Activated effector memory CD4-positive, alpha-beta T cell treated with Interleukin-2 at 50 U/mL for 16 hours (primary cell): ENCODE measurements around the gene GNAQ.
"Not testable (repeated sequence)": the region's sequence is repeated elsewhere in the genome, so short reads cannot be mapped to it uniquely, and the experiment has no call there.

Source experiments
- DNase-seq: peaks from one replicate; pipeline ENCODE4 v3.0.0-alpha.2; 2020

The GNAQ gene

DNA sequence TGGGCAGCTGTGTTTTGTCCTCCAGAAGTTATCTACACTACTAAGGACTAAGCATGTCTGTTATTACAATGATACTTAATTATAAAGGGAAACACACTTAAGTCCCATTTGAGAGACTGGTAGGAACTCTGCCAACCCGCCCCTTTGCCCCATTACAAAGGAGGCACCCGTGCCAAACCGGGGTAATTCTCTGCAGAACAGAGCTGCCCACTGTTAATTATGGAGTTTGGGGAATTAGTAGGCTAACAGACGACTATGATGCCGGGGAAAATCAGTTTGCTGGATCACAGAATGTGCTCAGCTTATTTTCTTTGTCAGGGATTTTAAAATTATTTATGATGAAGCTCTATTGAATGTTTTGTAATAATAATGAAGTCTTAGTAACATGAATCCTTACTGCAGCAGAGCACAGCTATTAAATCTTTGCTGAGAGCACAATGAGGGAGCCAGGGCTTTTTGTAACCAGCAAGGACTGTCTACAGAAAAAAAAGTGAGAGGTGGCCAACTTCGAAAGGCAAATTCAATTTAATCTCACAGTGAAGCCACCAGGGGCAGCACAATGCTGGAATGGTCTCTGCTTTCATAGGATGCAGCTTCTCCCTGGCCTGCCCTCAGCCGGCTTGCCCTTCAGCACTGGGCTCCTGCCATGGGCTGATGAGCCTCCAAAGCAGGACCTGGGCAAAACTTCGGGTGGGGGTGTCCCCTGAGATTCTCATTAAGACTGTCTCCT, 134.5 kb downstream of the GNAQ start:
- no peak for DNase-seq

DNA sequence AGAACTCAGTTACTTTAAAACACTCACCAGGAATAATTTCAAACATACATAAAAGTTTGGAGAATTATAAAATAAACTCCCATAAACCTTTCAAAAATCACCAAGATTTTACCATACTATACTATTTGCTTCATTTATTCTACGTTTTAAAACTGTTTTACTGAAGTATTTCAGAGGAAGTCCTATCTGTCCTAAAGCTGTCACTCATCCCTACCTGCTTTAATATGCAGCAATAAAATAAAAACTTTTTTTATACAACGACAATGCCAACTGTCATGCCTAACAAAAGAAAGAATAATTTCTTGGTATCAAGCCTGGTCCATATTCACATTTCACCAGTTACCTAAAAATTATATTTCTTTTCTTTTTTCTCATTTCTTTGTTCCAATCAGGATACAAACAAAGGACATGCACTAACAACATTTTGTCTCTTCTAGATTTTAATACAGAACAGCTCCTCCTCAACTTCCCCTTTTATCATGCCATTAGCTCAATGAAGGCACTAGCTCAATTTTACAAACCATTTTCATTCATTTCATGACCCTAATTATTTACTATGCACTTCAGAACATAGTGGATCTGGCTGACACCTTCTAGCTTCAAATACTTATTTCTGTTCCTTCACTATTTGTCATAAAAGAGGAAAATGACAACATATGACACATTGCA, 135.2 kb downstream of the GNAQ start:
- DNase-seq: no peak

DNA sequence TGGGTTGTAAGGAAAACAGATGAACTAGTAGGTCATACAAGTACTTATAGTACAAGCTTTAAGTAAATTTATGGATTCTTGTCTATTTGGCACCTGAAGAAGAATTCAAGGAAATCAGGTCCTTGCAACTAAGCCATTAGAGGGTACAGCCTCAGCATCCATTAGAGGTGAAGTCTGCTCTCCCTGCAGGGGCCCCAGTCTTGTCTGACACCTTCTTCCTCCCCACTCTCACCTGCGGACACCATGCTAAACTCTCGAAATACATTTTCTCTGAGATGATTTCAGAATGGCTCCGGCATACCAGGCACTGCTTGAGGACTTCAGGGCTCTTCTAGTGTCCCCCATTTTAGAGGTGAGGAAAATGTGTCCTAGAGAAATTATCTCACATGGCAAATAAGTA, 137.9 kb downstream of the GNAQ start:
- DNase-seq: no peak

DNA sequence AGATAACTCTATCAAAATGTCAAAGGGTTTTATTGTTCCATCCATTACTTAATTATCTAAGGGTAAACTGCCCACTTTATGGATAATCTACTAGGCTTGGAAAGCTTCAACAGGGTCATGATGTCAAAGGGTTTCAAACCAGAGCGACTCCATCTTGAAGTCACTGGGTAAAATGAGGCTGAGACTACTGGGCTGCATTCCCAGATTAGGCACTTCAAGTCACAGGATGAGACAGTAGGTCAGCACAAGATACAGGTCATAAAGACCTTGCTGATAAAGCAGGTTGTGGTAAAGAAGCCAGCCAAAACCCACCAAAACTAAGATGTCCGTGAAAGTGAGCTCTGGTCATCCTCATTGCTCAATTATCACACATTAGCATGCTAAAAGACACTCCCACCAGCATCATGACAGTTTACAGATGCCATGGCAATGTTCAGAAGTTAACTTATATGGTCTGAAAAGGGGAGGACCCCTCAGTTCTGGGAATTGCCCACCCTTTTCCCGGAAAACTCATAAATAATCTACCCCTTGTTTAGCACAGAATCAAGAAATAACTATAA, 138.6 kb downstream of the GNAQ start:
- no peak for DNase-seq

DNA sequence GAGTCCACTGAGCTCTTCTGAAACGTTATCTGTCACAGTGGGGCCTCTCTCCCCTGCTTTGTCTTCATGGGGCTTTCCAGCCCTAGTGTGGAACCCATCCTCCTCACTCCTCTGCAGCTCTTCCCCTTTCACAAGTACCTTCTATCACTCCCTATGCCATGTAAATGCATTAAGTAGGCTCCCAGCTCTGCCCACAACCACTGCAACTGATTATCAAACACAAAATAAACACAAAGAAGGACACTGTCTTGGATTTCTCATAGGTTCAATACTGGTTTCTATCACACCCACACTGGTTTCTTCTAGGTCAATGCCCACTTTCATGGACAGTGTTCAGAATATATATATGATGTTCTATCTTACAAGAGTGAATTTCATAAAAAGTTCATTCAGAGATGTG, 139.4 kb downstream of the GNAQ start:
- DNase-seq: no peak

DNA sequence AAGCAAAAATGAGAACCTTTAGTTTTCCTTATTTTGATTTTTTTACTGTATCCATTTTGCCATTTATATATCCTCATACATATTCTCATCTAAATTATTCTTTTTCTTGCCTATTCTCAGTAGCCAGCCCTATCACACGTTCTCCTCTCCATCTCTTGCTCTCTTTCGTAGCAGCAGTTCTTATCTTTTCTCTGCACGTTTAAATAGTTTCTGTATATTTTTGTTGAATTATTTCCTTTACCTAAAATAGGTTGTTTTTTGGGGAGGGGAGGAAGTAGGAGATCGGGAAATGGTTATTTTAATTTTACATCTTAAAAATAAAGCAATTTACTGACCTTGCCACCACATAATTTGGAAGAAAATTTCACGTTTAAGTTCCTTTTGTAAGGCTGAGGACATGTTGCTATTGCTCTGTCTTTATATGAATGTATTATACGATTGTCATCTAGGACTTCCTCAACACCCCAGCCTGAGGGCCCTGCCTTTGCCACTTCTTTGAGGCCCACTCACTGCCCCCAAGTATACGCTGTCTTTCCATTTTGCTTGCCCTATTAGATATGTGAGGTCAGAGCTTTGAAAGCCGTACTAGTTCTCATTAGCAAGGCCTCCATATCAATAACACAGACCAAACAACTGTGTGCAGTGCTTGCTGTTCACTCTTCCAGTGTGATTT, 140.3 kb downstream of the GNAQ start:
- DNase-seq: no peak

DNA sequence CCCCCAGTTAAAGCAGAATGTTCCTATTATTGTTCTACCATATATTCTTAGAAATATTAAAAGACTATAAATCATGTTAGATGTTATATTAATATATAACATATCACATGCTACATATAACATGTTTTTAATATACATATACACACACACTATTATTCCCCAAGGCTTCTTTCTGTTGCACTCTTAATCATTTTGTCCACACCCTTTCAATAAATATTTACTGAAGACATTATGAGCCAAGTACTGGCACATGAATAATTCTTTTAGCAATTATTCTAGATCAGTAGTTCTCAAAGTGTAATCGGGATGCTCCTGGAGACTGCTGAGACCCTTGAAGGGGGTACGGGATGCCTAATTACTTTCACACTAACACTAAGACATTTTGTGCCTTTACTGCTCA, 143.9 kb downstream of the GNAQ start:
- DNase-seq: no peak

DNA sequence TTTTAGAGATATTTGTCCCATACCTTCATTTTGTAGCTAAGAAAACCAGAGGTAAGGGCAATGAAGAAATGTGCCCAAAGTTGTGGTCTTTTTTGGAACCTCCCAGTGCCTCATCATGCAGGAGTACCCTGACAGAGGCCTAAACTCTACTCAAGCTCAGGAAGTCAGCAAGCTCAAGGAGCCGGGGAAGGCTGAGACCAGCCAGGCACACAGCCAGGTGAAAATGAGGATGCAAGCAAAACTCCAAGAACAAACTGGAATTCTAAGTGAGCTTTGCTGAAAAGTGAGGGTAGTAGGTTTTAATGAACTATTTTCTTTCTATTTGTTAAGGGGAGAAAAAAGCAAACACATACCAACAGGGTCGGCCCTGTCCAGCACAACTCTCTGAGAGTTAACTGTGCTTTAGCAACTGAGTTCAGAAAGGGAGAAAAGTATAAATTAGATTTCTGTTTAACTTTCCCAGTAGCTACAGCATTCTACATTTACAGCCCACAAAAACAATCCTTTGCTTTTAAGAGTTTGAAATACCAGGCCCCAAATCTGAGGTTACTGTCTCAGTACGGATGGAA, 146.4 kb downstream of the GNAQ start:
- no peak for DNase-seq

DNA sequence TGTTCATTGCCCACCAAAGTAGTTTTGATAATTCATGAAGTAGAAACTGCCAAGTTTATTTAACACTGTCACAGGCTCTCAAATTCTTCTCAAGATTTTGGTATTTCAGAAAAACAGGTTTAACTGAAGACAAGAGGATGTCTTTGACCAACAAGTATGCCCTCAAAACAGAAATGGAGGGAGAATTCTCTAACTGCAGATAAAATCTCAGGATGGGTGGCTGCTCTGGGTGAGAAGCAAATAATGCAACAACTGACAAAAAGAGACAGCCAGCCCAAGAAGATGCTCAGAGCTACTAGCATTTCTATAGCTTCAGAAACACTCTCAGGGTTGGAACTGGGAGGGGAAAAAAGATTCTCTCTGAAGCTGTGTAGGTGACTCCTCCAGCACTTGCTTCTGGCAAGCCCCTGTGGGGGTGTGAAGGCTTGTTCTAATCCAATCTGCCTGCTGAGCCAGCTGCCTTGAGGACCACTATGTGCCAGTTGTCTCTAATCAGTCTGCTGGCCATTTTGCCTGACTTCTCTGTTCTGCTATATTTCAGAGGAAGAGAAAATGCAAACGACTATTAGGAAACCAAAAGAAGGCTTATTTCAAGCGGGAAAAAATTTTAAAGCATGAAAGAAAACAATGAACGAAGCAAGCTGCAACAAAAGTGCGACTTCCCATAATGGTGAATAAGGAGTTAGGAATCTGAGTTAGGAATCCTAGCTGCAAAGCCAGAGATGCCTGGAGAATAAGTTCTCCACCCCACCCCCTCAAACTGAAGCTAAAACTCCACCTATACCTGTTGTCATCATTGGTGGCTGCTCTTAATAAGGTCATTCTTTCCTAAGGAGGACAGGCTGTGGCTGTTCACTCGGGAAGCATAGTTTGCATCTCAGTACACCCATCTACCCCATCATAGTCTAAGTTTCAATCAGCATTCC, 147.5 kb downstream of the GNAQ start:
- no peak for DNase-seq

DNA sequence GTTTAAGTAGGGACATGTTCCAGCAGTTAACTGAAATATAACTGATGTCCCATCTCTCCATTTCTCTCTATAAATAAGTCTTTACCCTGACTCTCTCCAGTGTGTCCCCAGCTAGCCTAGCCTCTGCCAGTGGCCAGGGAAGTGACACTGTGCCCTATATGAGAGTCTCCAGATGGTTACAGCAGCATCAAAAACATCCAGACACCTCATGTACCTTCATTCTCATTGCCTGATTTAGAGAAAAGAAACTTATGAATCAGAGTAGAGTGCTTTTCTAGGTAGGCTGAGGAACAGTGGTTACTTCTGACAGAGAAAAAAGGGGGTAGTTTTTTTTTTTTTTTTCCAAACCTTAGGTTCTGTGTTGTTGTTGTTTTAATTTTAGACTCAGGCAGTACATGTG, 148.5 kb downstream of the GNAQ start:
- no peak for DNase-seq

DNA sequence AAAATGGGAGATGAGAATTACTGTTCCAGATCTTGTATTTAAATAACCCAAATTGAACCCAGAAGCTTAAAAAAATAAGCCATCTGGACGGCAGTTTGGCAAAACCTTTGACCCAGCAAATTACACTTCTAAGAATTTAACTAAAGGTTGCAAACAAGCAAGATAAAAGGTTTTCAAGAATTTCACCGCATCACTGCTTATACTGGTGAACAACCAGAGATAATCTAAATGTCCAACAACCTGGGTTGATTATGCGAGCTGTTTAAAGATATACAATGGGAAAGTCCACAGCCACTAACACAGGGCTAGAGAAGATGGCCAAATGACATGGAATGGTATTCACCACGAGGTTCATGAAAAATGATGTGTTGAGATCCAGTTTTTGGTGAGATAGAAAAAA, 149.3 kb downstream of the GNAQ start:
- no peak for DNase-seq

DNA sequence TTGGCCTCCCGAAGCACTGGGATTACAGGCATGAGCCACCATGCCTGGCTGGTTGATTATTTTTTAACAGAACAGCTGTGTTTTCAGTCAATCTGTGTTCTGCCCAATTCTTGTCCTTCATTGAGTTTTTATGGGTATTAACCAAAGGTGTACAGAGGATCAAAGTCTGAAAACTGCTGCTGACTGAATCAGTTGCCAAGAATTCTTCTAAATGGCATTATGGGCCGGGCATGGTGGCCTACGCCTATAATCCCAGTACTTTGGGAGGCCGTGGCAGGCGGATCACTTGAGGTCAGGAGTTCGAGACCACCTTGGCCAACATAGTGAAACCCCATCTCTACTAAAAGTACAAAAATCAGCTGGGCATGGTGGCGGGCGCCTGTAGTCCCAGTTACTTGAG, 150.0 kb downstream of the GNAQ start:
- not testable (repeated sequence) for DNase-seq

DNA sequence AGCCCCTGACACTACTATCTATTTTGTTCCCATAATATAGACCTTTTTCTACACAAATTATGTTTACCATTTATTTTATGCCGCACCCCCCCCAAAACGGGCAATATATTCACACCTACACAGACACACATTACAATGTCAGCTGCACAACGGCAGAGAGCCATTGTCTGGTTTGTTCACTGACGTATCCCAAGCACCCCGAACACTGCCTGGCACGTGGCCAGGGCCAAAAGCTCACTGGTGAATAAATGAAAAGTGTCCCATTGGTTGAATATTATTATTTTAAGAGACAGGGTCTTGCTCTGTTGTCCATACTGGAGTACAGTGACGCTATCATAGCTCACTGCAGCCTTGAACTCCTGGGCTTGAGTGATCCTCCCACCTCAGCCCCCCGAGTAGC, 150.5 kb downstream of the GNAQ start:
- DNase-seq: no peak

DNA sequence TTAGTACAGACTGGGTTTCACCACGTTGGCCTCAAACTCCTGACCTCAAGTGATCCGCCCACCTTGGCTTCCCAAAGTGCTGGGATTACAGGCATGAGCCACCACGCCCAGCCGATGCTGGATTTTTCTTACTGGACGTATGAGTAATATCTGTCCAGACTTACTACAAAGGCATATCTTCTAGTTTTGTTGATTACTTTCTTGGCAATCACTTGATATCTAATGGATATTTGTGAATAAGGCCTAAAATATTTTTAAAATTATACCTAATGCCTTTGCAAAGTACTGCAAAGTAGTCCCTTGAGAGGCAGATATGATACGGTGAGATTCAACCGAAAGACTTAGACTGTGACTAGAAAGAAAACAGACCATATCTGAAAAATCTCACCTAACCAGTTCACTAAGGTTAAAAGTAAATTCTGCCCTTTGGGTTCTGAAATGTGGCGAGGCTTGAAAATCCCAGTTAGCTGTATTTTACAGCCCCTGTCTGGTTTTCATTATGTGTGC, 152.1 kb downstream of the GNAQ start:
- no peak for DNase-seq

DNA sequence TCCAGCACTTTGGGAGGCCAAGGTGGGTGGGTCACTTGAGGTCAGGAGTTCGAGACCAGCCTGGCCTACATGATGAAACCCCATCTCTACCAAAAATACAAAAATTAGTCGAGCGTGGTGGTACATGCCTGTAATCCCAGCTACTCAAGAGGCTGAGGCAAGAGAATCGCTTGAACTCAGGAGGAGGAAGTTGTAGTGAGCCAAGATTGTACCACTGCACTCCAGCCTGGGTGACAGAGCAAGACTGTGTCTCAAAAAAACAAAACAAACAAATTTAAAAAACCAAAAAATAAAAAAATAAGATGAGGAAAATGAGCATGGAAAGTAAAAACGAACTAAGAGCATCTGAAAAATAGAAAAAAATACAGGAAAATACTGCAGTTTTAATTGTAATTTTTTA, 152.8 kb downstream of the GNAQ start:
- not testable (repeated sequence) for DNase-seq

DNA sequence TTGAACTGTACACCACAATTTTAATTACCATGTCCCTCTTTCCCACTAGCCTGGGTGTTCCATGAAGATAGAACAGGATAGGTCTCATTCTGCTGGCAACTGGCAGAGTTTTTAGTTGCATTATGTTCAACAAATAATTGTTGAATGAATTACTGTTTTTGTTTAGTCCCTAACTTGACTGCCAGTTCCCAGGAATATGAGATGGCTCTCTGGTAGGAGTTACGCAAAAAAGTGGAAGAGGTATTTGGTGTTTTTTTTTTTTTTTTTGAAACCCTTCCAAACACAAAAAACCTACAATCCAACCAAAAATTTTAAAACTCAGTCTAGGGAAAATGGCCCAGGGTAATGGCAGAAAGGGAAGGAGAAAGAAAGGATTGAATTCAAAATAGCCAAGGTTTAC, 153.6 kb downstream of the GNAQ start:
- no peak for DNase-seq

DNA sequence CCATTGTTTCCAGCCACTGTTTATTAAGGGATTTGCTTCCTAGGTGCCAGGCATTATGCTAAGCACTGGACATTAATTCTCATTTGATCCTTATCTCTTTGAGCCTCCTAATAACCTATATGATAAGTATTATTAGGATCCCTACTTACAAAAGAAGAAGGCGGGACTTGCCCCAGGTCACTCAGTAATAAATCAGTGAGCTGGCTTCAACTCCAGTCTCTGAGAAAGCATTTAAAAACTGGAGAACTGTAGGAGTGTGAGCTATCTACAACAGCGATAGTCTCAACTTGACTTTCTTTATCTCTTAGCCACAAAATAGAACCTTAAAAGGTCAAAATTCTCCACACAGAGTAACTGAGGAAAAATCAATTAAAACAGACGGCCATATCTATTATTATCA, 155.0 kb downstream of the GNAQ start:
- DNase-seq: no peak

DNA sequence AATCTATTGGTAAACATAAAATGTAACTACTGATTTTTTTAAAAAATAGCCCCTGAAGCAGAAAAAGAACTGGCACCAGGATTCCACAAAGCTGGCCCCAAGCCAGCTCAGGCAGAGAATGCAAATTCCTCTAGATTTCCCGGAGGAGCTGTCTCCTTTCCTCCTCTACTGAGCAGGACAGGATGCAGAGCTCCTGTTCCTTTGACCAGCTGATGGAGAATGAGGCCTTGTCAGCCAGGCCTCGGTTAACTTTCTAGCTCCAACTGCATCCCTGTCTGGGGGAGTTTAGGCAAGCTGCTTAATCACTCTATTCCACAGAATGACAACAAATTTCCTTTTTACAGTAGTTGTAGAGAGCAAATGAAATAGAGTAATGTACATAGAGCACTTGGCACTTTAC, 155.5 kb downstream of the GNAQ start:
- DNase-seq: no peak

DNA sequence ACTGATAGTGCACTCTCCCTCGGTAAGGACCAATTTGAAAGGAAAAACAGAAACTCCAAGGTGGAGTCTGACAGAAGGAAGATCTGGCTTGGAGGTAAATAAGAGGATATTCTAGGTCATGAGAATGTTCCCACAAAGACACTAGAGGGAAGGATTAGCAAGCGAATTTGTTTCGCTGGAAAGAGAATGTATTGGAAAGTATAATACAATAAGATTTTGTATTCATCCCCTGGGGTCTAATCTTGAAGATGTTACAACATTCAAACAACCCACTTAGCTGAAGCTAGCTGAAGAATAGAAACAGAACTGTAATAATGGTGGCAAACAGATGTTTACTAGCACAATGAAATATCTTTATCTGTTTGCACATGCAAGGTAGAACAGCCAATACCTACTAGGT, 158.7 kb downstream of the GNAQ start:
- DNase-seq: no peak

DNA sequence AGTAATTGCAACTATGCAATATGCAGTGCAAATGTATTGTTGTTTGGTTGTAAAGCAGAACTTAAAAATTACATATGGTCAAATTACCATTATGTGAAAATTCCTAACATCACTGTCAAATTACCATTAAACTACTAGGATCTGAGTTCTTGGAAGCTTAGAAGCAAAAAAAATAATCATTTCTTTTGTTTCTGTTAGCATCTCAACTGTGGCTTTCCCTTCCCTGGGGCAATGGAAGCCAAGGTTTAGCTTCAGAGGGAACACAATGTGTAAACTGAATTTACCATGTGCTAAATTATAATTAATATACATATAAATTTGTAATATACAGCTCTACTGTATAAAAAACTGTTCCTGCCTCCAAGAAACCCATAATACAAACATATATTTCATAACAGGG, 159.4 kb downstream of the GNAQ start:
- DNase-seq: no peak

DNA sequence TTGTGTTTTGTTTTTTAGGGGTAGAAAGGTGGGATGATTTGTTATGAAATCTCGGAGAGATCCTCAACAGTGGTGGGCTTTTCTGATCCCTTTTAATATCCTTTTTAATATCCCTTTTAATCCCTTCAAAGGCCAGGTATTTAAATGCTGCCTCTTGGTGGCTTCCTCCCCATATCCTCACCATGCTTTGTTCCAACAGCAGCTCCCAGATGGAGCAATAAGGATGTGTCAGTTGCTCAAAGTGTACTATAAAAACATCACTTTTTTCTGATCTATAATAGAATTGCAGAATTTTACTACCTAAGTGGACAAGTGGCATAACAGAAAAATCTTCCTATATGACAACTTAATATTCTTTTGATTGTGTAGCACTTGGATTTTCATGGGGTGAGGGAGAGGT, 160.1 kb downstream of the GNAQ start:
- no peak for DNase-seq

DNA sequence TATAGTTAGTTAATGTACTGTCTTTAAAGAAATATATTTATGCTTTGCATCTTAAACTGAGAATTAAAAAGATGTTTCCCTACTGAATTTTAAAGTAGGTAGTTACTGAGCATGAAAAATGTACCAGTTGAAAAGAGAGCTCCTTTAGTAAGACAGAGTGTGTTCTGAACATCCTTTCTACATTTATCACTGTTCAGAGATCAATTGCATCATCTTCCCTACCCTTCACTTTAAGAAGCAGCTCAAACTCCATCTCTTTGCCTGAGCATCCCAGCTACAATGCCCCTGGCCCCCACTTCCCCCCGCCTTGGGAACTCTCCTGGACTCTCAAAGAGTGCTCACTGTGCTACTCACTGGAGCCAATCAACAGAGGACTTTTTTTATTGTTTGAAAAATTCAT, 164.7 kb downstream of the GNAQ start:
- no peak for DNase-seq
